Keratinocyte (primary cell): ENCODE data around the gene CRIM1. TPM values are rescaled to one million over a fixed set of nuclear protein-coding genes. Genes with fewer than 3 reads are reported as not detected.

ENCODE experiments used
- DNase-seq: peaks from one replicate; pipeline ENCODE4 v3.0.0-alpha.2; 2011; ENCODE audit warnings: low read depth, missing footprints, low spot score
- FAIRE-seq: peaks from 2 replicates; lab custom pipeline; 2011; peaks lifted over from hg19 to GRCh38; lab: Jason Lieb, UNC
- H2AFZ ChIP-seq: 2 replicates; pipeline ENCODE4 v1.6.0; 2012; ENCODE audit warnings: low read length, control low read depth, inconsistent platforms; ENCODE audit not compliant: control insufficient read depth
- H3K27ac ChIP-seq: 2 replicates; pipeline ENCODE4 v1.5.1; 2011; ENCODE audit warnings: low read length; ENCODE audit not compliant: control insufficient read depth, insufficient read depth
- H3K27me3 ChIP-seq: 3 replicates; pipeline ENCODE4 v1.6.0; 2011; ENCODE audit warnings: low read length; ENCODE audit not compliant: control insufficient read depth, insufficient read depth; ENCODE audit errors: extremely low read depth
- H3K36me3 ChIP-seq, 2 experiments: 2 replicates in 1 of 2; 3 replicates in 1 of 2; pipeline ENCODE4 v1.5.1; 2011; ENCODE audit warnings: low read length in 2 of 2, mild to moderate bottlenecking in 1 of 2; ENCODE audit not compliant: control insufficient read depth in 2 of 2, insufficient read depth in 2 of 2; ENCODE audit errors: extremely low read depth in 1 of 2
- H3K4me1 ChIP-seq: 3 replicates; pipeline ENCODE4 v1.5.1; 2011; ENCODE audit warnings: low read length; ENCODE audit not compliant: control insufficient read depth, insufficient read depth; ENCODE audit errors: extremely low read depth
- H3K4me2 ChIP-seq: 3 replicates; pipeline ENCODE4 v1.6.0; 2011; ENCODE audit warnings: low read depth, low read length; ENCODE audit not compliant: control insufficient read depth, insufficient read depth; ENCODE audit errors: extremely low read depth
- H3K4me3 ChIP-seq, 3 experiments: fragments of 200-600 bp in 1 of 3; sonication (generic) in 1 of 3; 2 replicates in 2 of 3; 3 replicates in 1 of 3; pipeline ENCODE4 v1.5.1; 2011 to 2016; ENCODE audit warnings: low read length in 3 of 3, mild to moderate bottlenecking in 3 of 3, control low read depth in 2 of 3, inconsistent platforms in 1 of 3, low read depth in 1 of 3, mixed read lengths in 1 of 3, mixed run types in 1 of 3, moderate library complexity in 1 of 3; ENCODE audit not compliant: control insufficient read depth in 2 of 3, insufficient read depth in 2 of 3; ENCODE audit errors: extremely low read depth in 1 of 3
- H3K79me2 ChIP-seq: 2 replicates; pipeline ENCODE4 v1.6.0; 2012; ENCODE audit warnings: low read length; ENCODE audit not compliant: control insufficient read depth, insufficient read depth
- H3K9ac ChIP-seq: 3 replicates; pipeline ENCODE4 v1.6.0; 2011; ENCODE audit warnings: low read length; ENCODE audit not compliant: control insufficient read depth, insufficient read depth; ENCODE audit errors: extremely low read depth
- H3K9me1 ChIP-seq: 3 replicates; pipeline ENCODE4 v1.6.0; 2011; ENCODE audit warnings: low read length; ENCODE audit not compliant: control insufficient read depth, insufficient read depth; ENCODE audit errors: extremely low read depth
- H3K9me3 ChIP-seq: 2 replicates; pipeline ENCODE4 v1.5.1; 2012; ENCODE audit warnings: low read depth, low read length; ENCODE audit not compliant: control insufficient read depth
- H4K20me1 ChIP-seq: 3 replicates; pipeline ENCODE4 v1.6.0; 2011; ENCODE audit warnings: low read length; ENCODE audit not compliant: control insufficient read depth, insufficient read depth; ENCODE audit errors: extremely low read depth
- CTCF ChIP-seq, 3 experiments: IDR thresholded peaks in 1 of 3; conservative IDR thresholded peaks in 1 of 3; optimal IDR thresholded peaks in 1 of 3; 2 replicates in 2 of 3; 3 replicates in 1 of 3; pipeline versions ENCODE3 to v1.5.1; 2011; ENCODE audit warnings: low read length in 3 of 3, mild to moderate bottlenecking in 3 of 3, moderate library complexity in 2 of 3, control low read depth in 1 of 3, inconsistent platforms in 1 of 3; ENCODE audit not compliant: insufficient read depth in 2 of 3; ENCODE audit errors: extremely low read depth in 1 of 3
- EZH2 ChIP-seq: IDR thresholded peaks from one replicate; pipeline ENCODE4 v1.6.1; 2012; ENCODE audit warnings: inconsistent platforms, mild to moderate bottlenecking, low read length, moderate library complexity
- dilution Hi-C: fragments of 300-500 bp; cut with MboI; formaldehyde crosslinking; loops from one replicate; pipeline ENCODE4 v1.7.0; 2020; ENCODE audit warnings: low sequenced_read_pairs; ENCODE audit not compliant: extremely low pct_ligation_motif_present
- polyA plus RNA-seq, 5 experiments: library from polyadenylated mRNA; depleted of rRNA in 3 of 5; stranded (reverse) in 3 of 5; stranded (forward) in 1 of 5; unstranded in 1 of 5; fragments of >200 nt; gene quantifications; 1 replicate in 1 of 5; 2 replicates in 3 of 5; 3 replicates in 1 of 5; pipeline versions ENCODE4 v1.2.1 to v1.2.3, GENCODE V29; 2011 to 2012; ENCODE audit warnings: missing spikeins in 2 of 5, low read depth in 1 of 5, low replicate concordance in 1 of 5

CRIM1 gene
- polyA plus RNA-seq, 1 donor (not counting 4 experiments of a cell fraction or from before 2014, with no cell fraction given) = 98.3 TPM

- peaks cover 34% of the 10 kb centered on the region for H3K4me1 ChIP-seq
- dilution Hi-C loops = no loop called here
- peaks cover 35% of the 10 kb centered on the region for H3K79me2 ChIP-seq
- no peaks in the 10 kb centered on the region for H4K20me1 ChIP-seq
- H3K9me3 ChIP-seq = no peaks in the 10 kb centered on the region
- no peak overlapping the region for H3K4me3 ChIP-seq
- no peak for FAIRE-seq
- no peak overlapping the region for H3K9ac ChIP-seq
- TF ChIP-seq EZH2 (no peak), CTCF (optimal IDR thresholded peaks at IDR 0.05 in 1 of 3, IDR thresholded peaks at IDR 0.05 in 1 of 3, conservative IDR thresholded peaks at IDR 0.05 in 1 of 3; ENCODE audit: extremely low read depth in 1 of 3, insufficient read depth in 2 of 3, low read length in 3 of 3) (no peak)
- H3K27me3 ChIP-seq = no peaks in the 10 kb centered on the region
- H3K27ac ChIP-seq = no peak overlapping the region
- no peaks in the 10 kb centered on the region for H3K9me1 ChIP-seq
- H2AFZ ChIP-seq = no peak overlapping the region
- H3K4me2 ChIP-seq = no peak overlapping the region
- DNase-seq = no peak
- peaks cover 30 to 53% of the 10 kb centered on the region in 2 experiments for H3K36me3 ChIP-seq
Measured at GRCh38 chr2:36464006-36464721, 108.6 kb downstream of the CRIM1 start.

GRCh38 chr2:36466135-36466534 lies 110.6 kb downstream of the CRIM1 start:
- FAIRE-seq (no peak), DNase-seq (no peak)
- dilution Hi-C loops = no loop called here
- Histone ChIP-seq H3K9me3 (no peaks in the 10 kb centered on the region), H4K20me1 (no peaks in the 10 kb centered on the region), H3K36me3 (peaks cover 31 to 59% of the 10 kb centered on the region in 2 experiments), H3K27ac (no peak overlapping the region), H3K4me2 (no peak overlapping the region), H3K4me1 (peaks cover 16% of the 10 kb centered on the region), H3K27me3 (no peaks in the 10 kb centered on the region), H3K79me2 (peaks cover 33% of the 10 kb centered on the region), H2AFZ (no peak overlapping the region), H3K9ac (no peak overlapping the region), H3K4me3 (no peak overlapping the region), H3K9me1 (no peaks in the 10 kb centered on the region)
- TF ChIP-seq CTCF (optimal IDR thresholded peaks at IDR 0.05 in 1 of 3, IDR thresholded peaks at IDR 0.05 in 1 of 3, conservative IDR thresholded peaks at IDR 0.05 in 1 of 3; ENCODE audit: extremely low read depth in 1 of 3, insufficient read depth in 2 of 3, low read length in 3 of 3) (no peak), EZH2 (no peak)
